Activated CD4-positive, alpha-beta memory T cell treated with anti-CD3 and anti-CD28 coated beads, Interleukin-2, amount 10 ng/mL, durations not matched to agents 7 days and 5 days (primary cell): ENCODE data around the gene KICS2. TPM values are rescaled to one million over a fixed set of nuclear protein-coding genes. Genes with fewer than 3 reads are reported as not detected.
A peak's percentile ranks its signal among the peaks of the same experiment; 100 is the strongest.

ENCODE experiments used
- CTCF ChIA-PET: fragments of 350-600 bp; sonication (Branson Sonifier 250); formaldehyde crosslinking; loops from one replicate; lab custom pipeline; 2021; ENCODE audit warnings: antibody characterized with exemption, inconsistent platforms; lab: Charles Lee
- POLR2A ChIA-PET: fragments of 350-600 bp; sonication (Branson Sonifier 250); formaldehyde crosslinking; loops from one replicate; lab custom pipeline; 2021; ENCODE audit warnings: antibody characterized with exemption; lab: Charles Lee
- DNase-seq: peaks from one replicate; pipeline ENCODE4 v3.0.0-alpha.2; 2020
- H3K27ac Mint-ChIP-seq: one replicate; pipeline ENCODE4 v1.8.0; 2021; ENCODE audit warnings: mild to moderate bottlenecking, mixed read lengths
- H3K27me3 Mint-ChIP-seq: one replicate; pipeline ENCODE4 v1.8.0; 2021; ENCODE audit warnings: mixed read lengths
- H3K36me3 Mint-ChIP-seq: one replicate; pipeline ENCODE4 v1.8.0; 2021; ENCODE audit warnings: low read depth, mixed read lengths
- H3K4me1 Mint-ChIP-seq: one replicate; pipeline ENCODE4 v1.8.0; 2021; ENCODE audit warnings: mixed read lengths
- H3K4me3 Mint-ChIP-seq: one replicate; pipeline ENCODE4 v1.8.0; 2021; ENCODE audit warnings: mild to moderate bottlenecking, mixed read lengths
- H3K9me3 Mint-ChIP-seq: one replicate; pipeline ENCODE4 v1.8.0; 2021; ENCODE audit warnings: mixed read lengths
- total RNA-seq, 2 experiments: library from RNA; stranded (reverse); gene quantifications; one replicate each; pipeline ENCODE4 v1.2.3, GENCODE V29; 2021

Gene KICS2
- total RNA-seq: 10 to 100 TPM in 1 of 2 experiments, 1 to 10 TPM in 1; 9.6 to 10.3 TPM

DNA sequence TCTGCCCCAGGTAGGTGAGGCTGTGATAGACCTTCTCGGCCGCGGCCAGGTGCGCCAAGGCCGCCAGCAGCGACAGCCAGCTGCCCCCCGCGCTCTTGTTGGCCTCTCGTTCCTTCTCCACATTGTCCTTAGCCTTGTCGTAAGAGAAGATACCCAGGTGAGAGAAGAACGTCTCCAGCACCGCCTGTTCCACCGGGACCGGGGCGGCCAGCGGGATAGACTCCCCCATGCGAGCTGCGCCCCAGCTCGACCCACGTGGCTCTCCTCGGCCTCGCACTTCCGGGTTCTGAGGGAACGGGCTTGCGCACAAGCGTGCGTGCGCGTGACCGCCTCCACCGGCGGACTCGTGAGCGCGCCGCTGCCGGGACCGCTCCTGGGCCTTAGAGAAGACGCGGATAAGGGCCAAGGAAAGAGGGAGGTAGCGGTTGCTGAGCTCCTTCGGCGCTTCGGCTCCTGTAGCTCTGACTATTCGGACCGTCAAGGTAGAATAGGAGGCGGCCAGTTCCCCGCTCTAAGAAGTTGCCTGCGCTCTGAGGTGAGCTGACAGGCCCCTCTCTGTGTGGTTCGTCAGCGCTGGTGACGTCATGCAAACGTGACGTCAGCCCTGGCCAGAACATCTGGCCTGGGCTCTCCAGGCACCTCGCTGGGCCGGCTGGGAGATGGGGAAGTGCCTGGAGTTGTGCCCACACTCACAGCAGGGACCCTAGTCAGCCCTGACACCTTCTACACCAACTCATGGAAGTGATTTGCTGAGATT, at the start of gene KICS2:
TSS of gene KICS2 (minus strand) at position 288 of the 757 bp plus-strand sequence. CDS start at position 229, 59 bp downstream.
- Mint-ChIP-seq H3K27me3 (peaks cover 8% of the 10 kb centered on the region), H3K36me3 (no peaks in the 10 kb centered on the region), H3K4me3 (peak within 1 kb of the TSS; percentile 91), H3K27ac (peak within 1 kb of the TSS; percentile 87), H3K4me1 (peaks cover 30% of the 10 kb centered on the region), H3K9me3 (no peaks in the 10 kb centered on the region)
- peak; percentile 92 for DNase-seq
- ChIA-PET CTCF (interaction anchor here (0.5 to 0.8 kb wide), 2 partner anchors 29 to 33 kb away, joined by 3 to 5 read pairs; no protein-coding TSS in a partner anchor), POLR2A (interaction anchor here (0.6 to 1.5 kb wide), 7 partner anchors 12 to 421 kb away, joined by 3 to 11 read pairs (median 3); partner anchors contain the start of gene XPOT)

DNA sequence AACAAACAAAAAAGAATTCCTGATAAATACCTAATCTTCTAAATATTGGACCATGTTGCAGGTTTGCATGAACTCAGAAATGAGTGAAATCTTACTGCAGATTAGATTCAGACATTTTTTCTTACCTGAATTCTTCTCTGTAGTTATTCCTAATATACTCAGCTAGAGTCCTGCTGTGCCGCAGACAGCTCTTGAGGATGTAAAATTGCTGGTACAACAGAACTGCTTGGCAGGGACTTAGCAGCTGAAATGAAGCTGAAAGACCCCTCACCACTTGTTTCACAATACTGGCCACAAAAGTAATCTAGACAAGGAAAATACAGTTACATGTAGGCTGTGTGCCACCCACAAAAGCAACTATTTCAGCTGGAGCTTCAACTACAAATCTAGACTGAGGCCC, 48.3 kb upstream of the KICS2 start:
- POLR2A ChIA-PET: no interaction called here
- no peak for DNase-seq
- CTCF ChIA-PET: no interaction called here
- Mint-ChIP-seq H3K9me3 (no peaks in the 10 kb centered on the region), H3K4me3 (no peak overlapping the region), H3K36me3 (no peaks in the 10 kb centered on the region), H3K27ac (no peak overlapping the region), H3K27me3 (no peaks in the 10 kb centered on the region), H3K4me1 (no peaks in the 10 kb centered on the region)

DNA sequence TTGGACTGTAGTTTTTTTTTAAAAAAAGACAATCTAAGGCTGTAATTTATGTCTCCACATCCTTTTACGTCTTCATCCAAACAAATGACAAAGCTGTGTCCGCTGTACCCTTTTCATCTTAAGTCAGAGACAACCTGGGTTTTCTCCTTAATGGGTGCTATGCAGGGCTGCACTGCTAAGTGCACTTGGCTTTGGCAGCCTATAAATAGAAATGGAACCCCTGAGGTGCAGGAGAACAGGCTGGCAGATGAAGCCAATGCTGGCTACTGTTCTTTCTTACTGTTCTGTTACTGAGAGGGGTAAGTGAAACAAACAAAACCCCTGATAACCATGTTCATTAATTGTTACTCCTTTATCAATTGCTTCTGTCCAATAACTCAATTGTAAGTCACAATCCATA, 47.1 kb upstream of the KICS2 start:
- CTCF ChIA-PET: no interaction called here
- POLR2A ChIA-PET: no interaction called here
- no peak overlapping the region for H3K27ac Mint-ChIP-seq
- H3K27me3 Mint-ChIP-seq: no peaks in the 10 kb centered on the region
- H3K4me1 Mint-ChIP-seq: no peaks in the 10 kb centered on the region
- H3K4me3 Mint-ChIP-seq: no peak overlapping the region
- H3K36me3 Mint-ChIP-seq: no peaks in the 10 kb centered on the region
- no peaks in the 10 kb centered on the region for H3K9me3 Mint-ChIP-seq
- DNase-seq: no peak

DNA sequence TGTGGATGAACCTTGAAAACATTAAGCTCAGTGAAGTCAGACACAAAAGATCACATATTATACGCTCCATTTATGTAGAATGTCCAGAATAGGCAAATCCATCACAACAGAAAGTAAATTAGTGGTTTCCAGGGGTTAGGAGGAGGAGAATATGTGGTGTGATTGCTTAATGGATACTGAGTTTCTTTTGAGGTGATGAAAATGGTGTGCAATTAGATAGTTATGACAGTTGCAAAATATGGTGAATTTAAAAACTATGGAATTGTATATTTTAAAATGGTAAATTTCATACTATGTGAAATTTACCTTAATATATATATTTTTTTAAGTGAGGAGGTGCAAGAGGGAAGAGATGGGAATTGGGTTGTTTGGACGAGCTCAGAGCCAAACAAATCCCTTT, 46.3 kb upstream of the KICS2 start:
- H3K4me3 Mint-ChIP-seq: no peak overlapping the region
- H3K36me3 Mint-ChIP-seq: no peaks in the 10 kb centered on the region
- H3K4me1 Mint-ChIP-seq: no peaks in the 10 kb centered on the region
- H3K27ac Mint-ChIP-seq: no peak overlapping the region
- no peak for DNase-seq
- POLR2A ChIA-PET: no interaction called here
- no peaks in the 10 kb centered on the region for H3K27me3 Mint-ChIP-seq
- CTCF ChIA-PET: no interaction called here
- H3K9me3 Mint-ChIP-seq: no peaks in the 10 kb centered on the region

DNA sequence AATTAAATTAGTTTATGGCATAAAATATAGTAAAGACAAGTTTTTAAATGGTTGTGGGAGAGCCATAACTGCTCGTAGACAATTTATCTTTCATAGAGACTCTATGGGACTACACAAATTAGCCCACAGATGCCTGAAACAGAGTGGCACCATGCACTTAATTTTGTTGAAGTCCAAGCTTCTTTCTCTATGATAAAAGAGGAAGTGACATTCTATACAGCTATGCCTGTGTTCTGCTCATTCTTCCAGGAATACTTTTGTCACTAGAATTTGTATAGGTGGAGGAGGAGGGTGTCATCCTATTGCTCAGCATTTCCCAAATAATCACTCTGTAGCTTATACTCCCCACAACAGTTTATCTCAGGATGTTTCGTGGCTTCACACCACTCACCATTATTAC, 43.7 kb upstream of the KICS2 start:
- Mint-ChIP-seq H3K27ac (no peak overlapping the region), H3K36me3 (no peaks in the 10 kb centered on the region), H3K4me1 (no peaks in the 10 kb centered on the region), H3K27me3 (no peaks in the 10 kb centered on the region), H3K4me3 (no peak overlapping the region), H3K9me3 (no peaks in the 10 kb centered on the region)
- CTCF ChIA-PET: interaction anchor here (1.0 kb wide), 1 partner anchor 9 kb away, joined by 4 read pairs; no protein-coding TSS in a partner anchor
- POLR2A ChIA-PET: no interaction called here
- DNase-seq: no peak

DNA sequence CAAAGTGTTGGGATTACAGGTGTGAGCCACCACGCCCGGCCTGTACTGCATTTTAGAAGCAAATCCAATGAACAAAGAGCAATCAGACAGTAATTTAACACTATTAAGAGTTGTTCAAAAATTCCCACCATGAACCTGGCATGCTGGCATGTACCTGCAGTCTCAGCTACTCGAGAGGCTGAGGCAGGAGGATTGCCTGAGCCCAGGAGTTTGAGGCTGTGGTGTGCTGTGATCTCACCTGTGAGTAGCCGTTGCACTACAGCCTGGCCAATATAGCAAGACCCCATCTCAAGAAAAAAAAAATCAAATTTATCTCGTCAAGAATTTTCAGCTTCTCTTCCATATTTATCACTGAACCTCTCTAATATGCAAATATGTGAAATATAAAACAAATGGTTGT, 39.7 kb upstream of the KICS2 start:
- CTCF ChIA-PET: no interaction called here
- Mint-ChIP-seq H3K27ac (no peak overlapping the region), H3K36me3 (no peaks in the 10 kb centered on the region), H3K9me3 (no peaks in the 10 kb centered on the region), H3K27me3 (no peaks in the 10 kb centered on the region), H3K4me3 (no peak overlapping the region), H3K4me1 (no peaks in the 10 kb centered on the region)
- no peak for DNase-seq
- POLR2A ChIA-PET: no interaction called here

DNA sequence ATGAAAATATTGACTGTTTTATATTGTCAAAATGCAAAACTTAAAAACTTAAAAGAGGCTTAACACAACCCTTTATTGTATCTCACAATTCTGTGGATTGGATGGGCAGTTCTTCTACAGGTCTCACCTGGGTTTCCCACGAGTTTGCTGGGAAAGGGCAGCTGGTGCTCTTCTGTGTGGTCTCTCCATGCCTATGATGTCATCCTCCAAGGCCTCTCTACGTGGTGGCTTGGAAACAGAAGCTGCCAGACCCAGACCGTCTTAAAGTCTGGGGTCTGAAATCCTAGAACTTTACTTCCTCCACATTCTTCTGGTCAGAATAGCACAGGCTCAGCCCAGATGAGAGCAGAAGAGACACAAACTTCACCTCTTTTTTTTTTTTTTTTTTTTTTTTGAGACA, 36.5 kb upstream of the KICS2 start:
- POLR2A ChIA-PET: no interaction called here
- CTCF ChIA-PET: interaction anchor here (0.6 to 1.6 kb wide), 4 partner anchors 110 to 432 kb away, joined by 3 to 5 read pairs (median 3); no protein-coding TSS in a partner anchor
- Mint-ChIP-seq H3K36me3 (no peaks in the 10 kb centered on the region), H3K27me3 (no peaks in the 10 kb centered on the region), H3K27ac (no peak overlapping the region), H3K4me3 (no peak overlapping the region), H3K4me1 (no peaks in the 10 kb centered on the region), H3K9me3 (no peaks in the 10 kb centered on the region)
- DNase-seq: no peak

DNA sequence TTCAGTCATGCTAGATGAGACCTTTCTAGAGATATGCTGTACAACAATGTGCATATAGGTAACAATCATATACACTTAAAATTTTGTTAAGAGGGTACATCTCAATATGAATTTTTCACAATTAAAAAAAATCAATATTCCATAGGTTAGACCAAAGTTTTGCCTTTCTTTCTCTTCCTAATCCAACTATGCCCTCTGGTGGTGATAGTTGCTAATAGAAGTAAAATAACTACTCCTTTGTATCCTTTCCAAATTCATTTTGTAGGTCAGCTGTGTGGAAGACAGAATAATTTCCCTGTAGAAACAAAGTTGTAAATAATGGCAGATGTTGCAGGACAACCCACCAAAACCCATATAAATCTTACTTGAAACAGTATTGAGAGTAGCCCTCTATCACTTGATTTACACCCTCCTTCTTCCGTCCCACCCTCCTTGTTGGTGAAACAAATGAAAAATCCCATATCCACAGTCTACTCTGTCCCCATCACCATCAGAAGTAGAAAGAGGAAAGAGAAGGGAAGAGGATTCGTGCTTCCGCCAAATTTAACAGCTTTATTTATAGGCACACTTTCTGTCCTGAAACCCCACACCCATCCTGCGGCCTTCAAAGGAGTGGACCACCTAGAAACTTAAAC, 34.2 kb upstream of the KICS2 start:
- Mint-ChIP-seq H3K4me3 (no peak overlapping the region), H3K9me3 (no peaks in the 10 kb centered on the region), H3K36me3 (no peaks in the 10 kb centered on the region), H3K4me1 (peaks cover 5% of the 10 kb centered on the region), H3K27me3 (no peaks in the 10 kb centered on the region), H3K27ac (no peak overlapping the region)
- POLR2A ChIA-PET: no interaction called here
- no peak for DNase-seq
- CTCF ChIA-PET: interaction anchor here (0.6 to 2.4 kb wide), 10 partner anchors 8 to 429 kb away, joined by 3 to 8 read pairs (median 4); partner anchors contain the start of gene SRGAP1

DNA sequence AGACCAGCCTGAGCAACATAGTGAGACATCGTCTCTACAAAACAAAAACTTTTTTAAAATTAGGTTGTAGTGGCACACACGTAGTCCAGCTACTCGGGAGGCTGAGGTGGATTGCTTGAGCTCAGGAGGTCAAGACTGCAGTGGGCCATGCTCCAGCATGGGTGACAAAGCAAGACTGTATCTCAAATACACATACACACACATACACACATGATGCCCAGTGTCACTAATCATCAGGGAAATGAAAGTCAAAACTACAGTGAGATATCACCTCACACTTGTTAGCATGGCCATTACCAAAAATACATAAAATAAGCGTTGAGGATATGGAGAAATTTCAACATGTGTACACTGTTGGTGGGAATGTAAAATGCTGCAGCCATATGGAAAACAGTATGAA, 33.2 kb upstream of the KICS2 start:
- CTCF ChIA-PET: interaction anchor here (0.9 to 2.4 kb wide), 4 partner anchors 16 to 416 kb away, joined by 3 to 8 read pairs (median 4); partner anchors contain the start of genes KICS2 and SRGAP1
- H3K27me3 Mint-ChIP-seq: no peaks in the 10 kb centered on the region
- POLR2A ChIA-PET: no interaction called here
- no peak overlapping the region for H3K27ac Mint-ChIP-seq
- no peak overlapping the region for H3K4me3 Mint-ChIP-seq
- no peak for DNase-seq
- no peaks in the 10 kb centered on the region for H3K9me3 Mint-ChIP-seq
- H3K4me1 Mint-ChIP-seq: peaks cover 5% of the 10 kb centered on the region
- H3K36me3 Mint-ChIP-seq: no peaks in the 10 kb centered on the region

DNA sequence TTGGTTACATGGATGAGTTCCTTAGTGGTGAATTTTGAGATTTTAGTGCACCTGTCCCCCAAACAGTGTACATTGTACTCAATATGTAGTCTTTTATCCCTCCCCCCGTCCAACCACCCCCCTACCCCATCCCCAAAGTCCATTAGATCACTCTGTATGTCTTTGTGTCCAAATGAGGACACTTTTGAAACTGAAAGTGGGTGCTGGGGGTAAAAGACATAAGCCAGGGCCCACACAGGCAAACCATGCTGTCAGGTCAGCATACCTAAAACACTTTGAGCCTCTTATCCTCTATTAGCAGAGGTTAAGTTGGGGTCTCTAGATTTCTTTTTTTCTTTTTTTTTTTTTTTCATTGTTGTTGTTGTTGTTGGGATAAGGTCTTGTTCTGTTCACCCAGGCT, 31.3 kb upstream of the KICS2 start:
- Mint-ChIP-seq H3K27ac (no peak overlapping the region), H3K9me3 (no peaks in the 10 kb centered on the region), H3K4me1 (peaks cover 5% of the 10 kb centered on the region), H3K27me3 (no peaks in the 10 kb centered on the region), H3K36me3 (no peaks in the 10 kb centered on the region), H3K4me3 (no peak overlapping the region)
- DNase-seq: no peak
- CTCF ChIA-PET: no interaction called here
- POLR2A ChIA-PET: no interaction called here

DNA sequence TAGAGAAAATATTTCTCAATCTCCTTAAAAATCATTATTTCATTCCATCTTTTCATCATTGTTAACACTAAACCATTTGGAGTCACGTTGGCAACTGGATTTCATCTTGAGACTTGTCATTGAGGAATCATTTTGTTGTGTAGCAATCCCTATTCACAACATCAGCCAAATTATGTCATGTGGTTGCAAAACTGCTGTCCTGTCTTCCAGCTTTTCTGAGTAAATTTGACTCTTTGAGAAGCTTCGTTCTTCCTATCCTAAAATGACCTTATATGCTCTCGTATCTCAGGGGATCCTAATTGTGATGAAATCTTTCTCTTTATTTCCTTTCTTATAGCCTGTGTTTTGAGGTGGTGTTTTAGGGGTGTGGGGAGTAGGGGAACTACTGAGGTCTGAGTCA, 30.6 kb upstream of the KICS2 start:
- ChIA-PET CTCF (no interaction called here), POLR2A (no interaction called here)
- Mint-ChIP-seq H3K27me3 (no peaks in the 10 kb centered on the region), H3K36me3 (no peaks in the 10 kb centered on the region), H3K27ac (no peak overlapping the region), H3K4me3 (no peak overlapping the region), H3K4me1 (peaks cover 5% of the 10 kb centered on the region), H3K9me3 (no peaks in the 10 kb centered on the region)
- no peak for DNase-seq

DNA sequence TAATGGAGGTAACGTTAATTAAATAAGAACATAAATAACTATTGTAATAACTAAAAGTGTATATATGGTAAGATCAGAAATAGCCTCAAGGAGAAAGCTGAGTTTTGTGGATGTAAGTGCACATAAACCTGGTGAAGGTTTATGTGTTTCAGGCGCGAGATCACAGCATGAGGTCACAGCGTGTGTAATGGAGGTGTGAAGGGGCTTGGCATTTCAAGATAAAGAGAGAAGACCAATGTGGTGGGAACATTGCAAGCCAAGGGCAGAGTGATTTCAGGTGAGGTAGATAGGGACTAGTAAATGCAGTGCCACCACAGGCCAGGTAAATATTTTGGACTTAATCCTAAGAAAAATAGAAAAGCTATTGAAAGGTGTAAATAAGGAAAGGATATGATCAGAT, 21.7 kb upstream of the KICS2 start:
- no peak for DNase-seq
- H3K27me3 Mint-ChIP-seq: peaks cover 5% of the 10 kb centered on the region
- H3K4me1 Mint-ChIP-seq: no peaks in the 10 kb centered on the region
- POLR2A ChIA-PET: no interaction called here
- H3K9me3 Mint-ChIP-seq: no peaks in the 10 kb centered on the region
- H3K4me3 Mint-ChIP-seq: no peak overlapping the region
- no peak overlapping the region for H3K27ac Mint-ChIP-seq
- CTCF ChIA-PET: no interaction called here
- H3K36me3 Mint-ChIP-seq: no peaks in the 10 kb centered on the region

DNA sequence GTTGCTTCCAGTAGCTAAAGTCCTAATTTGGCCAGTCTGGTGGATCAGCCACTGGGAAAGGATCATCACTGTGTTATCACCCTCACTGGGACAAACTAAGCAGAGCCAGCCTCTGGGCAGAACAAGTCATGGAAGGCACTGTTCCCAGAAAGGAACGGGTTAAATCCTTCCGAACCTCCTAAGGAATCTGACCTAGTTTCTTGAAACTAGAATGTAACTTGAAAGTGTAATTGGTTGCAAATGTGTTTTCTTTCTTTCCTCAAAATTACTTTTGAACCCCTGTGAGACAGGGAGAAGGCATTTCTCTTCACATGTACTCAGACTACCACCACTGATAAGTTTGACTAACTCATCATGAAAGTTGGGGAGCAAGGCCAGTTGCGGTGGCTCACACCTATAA, 18.7 kb upstream of the KICS2 start:
- no peak overlapping the region for H3K4me3 Mint-ChIP-seq
- POLR2A ChIA-PET: no interaction called here
- no peaks in the 10 kb centered on the region for H3K4me1 Mint-ChIP-seq
- H3K27ac Mint-ChIP-seq: no peak overlapping the region
- DNase-seq: no peak
- H3K9me3 Mint-ChIP-seq: no peaks in the 10 kb centered on the region
- no peaks in the 10 kb centered on the region for H3K36me3 Mint-ChIP-seq
- H3K27me3 Mint-ChIP-seq: peaks cover 5% of the 10 kb centered on the region
- CTCF ChIA-PET: no interaction called here
